A673 (cell line): ENCODE measurements around the gene ZNF234. TPM values are rescaled to one million over a fixed set of nuclear protein-coding genes. Genes with fewer than 3 reads are reported as not detected.
A peak's percentile ranks its signal among the peaks of the same experiment; 100 is the strongest.
"Not testable (repeated sequence)": the region's sequence is repeated elsewhere in the genome, so short reads cannot be mapped to it uniquely, and the experiment has no call there.

Source experiments
- BruUV-seq: library from RNA; stranded (reverse); fragments of 400-500 nt; replicated peaks from 2 replicates; lab custom pipeline; 2021; lab: Mats Ljungman, UMichigan
- CTCF ChIA-PET: fragments of 300-600 bp; sonication (Branson Sonifier 250); formaldehyde crosslinking; loops from one replicate; lab custom pipeline; 2022; ENCODE audit warnings: antibody characterized with exemption; lab: Charles Lee
- POLR2A ChIA-PET: fragments of 300-600 bp; sonication (Branson Sonifier 250); formaldehyde crosslinking; loops from one replicate; lab custom pipeline; 2022; ENCODE audit warnings: antibody characterized with exemption; ENCODE audit not compliant: low non-redundant PET; lab: Charles Lee
- DNase-seq: peaks from one replicate; pipeline ENCODE4 v3.0.0-alpha.2; 2015; ENCODE audit warnings: low spot score
- H3K27ac ChIP-seq: fragments of 200-600 bp; sonication (generic); 2 replicates; pipeline ENCODE4 v1.5.1; 2016; ENCODE audit warnings: mixed run types, low read depth, mild to moderate bottlenecking, mixed read lengths, antibody characterized with exemption, low read length; ENCODE audit not compliant: poor library complexity, severe bottlenecking
- H3K27me3 ChIP-seq: fragments of 200-600 bp; sonication (generic); replicated peaks from 2 replicates; pipeline ENCODE4 v1.6.1; 2017; ENCODE audit warnings: mixed run types, low read depth, mild to moderate bottlenecking, mixed read lengths, antibody characterized with exemption, low read length; ENCODE audit not compliant: insufficient read depth, poor library complexity
- H3K36me3 ChIP-seq: fragments of 200-600 bp; sonication (generic); 2 replicates; pipeline ENCODE4 v1.6.1; 2016; ENCODE audit warnings: mixed run types, mild to moderate bottlenecking, mixed read lengths, antibody characterized with exemption, low read length; ENCODE audit not compliant: insufficient read depth, poor library complexity, severe bottlenecking
- H3K4me1 ChIP-seq: fragments of 200-600 bp; sonication (generic); 2 replicates; pipeline ENCODE4 v1.6.1; 2017; ENCODE audit warnings: mixed run types, mild to moderate bottlenecking, mixed read lengths, antibody characterized with exemption, low read length; ENCODE audit not compliant: insufficient read depth, poor library complexity, severe bottlenecking
- H3K4me3 ChIP-seq: fragments of 200-600 bp; sonication (generic); 2 replicates; pipeline ENCODE4 v1.5.1; 2016; ENCODE audit warnings: low read depth, mixed run types, mild to moderate bottlenecking, mixed read lengths, low read length; ENCODE audit not compliant: poor library complexity, severe bottlenecking
- H3K9me3 ChIP-seq: fragments of 200-600 bp; sonication (generic); 2 replicates; pipeline ENCODE4 v1.6.1; 2016; ENCODE audit warnings: mixed run types, low read depth, mild to moderate bottlenecking, mixed read lengths, antibody characterized with exemption, low read length; ENCODE audit not compliant: poor library complexity, severe bottlenecking
- CTCF ChIP-seq: fragments of 300-800, 200-600 bp; sonication (generic); conservative IDR thresholded peaks from 2 replicates; pipeline ENCODE4 v1.5.1; 2017; ENCODE audit warnings: low read depth, mild to moderate bottlenecking, antibody characterized with exemption, low read length, moderate library complexity, mixed read lengths
- EZH2 ChIP-seq: fragments of 200-600 bp; sonication (generic); IDR thresholded peaks from 2 replicates; pipeline ENCODE4 v1.6.1; 2017; ENCODE audit warnings: borderline replicate concordance, low read depth, mild to moderate bottlenecking, mixed read lengths, antibody characterized with exemption, low read length; ENCODE audit not compliant: poor library complexity, severe bottlenecking
- intact Hi-C: fragments of 100-400 bp; cut with micrococcal nuclease; formaldehyde crosslinking; loops from one replicate; pipeline ENCODE4 v1.10.0; 2022; ENCODE audit not compliant: unreplicated experiment
- total RNA-seq: library from RNA; stranded (reverse); gene quantifications from 2 replicates; pipeline ENCODE4 v1.2.3, GENCODE V29; 2021

The ZNF234 gene
- total RNA-seq, 1 experiment from 2014 or later = 17.1 TPM

- Histone ChIP-seq H3K36me3 (peaks cover 8% of the 10 kb centered on the region), H3K9me3 (peaks cover 28% of the 10 kb centered on the region), H3K4me1 (no peaks in the 10 kb centered on the region), H3K27ac (peak overlapping the region; percentile 62), H3K4me3 (peak overlapping the region; percentile 61), H3K27me3 (no peaks in the 10 kb centered on the region)
- no TSS peak for BruUV-seq
- no peak for DNase-seq
- intact Hi-C loops = loop anchor here (5.0 kb wide), 1 partner anchor 110 kb away; the partner anchor contains the start of gene ZNF230
- POLR2A ChIA-PET = interaction anchor here (0.6 kb wide), 1 partner anchor 979 kb away, joined by 7 read pairs; no protein-coding TSS in a partner anchor
- TF ChIP-seq CTCF (no peak), EZH2 (no peak)
- CTCF ChIA-PET = no interaction called here
These were observed 28.6 kb upstream of the ZNF234 start for GRCh38 chr19:44112802-44113137.

DNA sequence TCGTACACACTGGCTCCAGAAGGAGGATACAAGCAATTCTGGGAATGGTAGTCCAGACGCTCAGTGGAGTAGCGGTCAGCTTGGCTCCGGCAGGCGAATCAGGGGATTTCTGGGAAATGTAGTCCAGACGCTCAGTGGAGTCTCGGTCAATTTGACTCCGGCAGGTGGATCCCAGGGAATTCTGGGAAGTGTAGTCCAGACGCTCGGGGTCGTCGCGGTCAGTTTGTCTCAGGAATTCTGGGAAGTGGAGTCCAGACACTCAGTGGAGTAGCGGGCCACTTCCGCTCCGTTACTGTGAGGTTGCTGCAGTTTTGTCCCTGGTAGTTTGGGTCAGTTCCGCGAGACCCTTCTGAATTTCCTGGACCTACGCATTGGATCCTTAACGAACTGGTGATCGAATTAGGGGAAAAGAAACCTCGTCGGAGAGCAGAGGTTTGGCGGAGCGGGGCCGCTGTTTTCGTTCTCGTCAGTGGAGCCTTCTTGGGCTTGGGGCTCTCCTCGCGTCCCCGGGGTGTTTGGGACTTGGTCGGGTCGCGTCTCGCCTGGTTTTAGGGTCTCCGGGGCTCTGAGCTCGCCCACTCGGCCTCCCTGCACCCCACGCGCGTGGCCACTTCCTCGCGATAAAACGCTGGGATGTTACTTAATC lies 28.1 kb upstream of the ZNF234 start, which contains the start of gene ZNF225:
ZNF225 (plus strand) TSS at position 262 of the 646 bp plus-strand sequence. CDS start 2,429 bp downstream, outside the sequence.
- peak within 1 kb of the TSS; percentile 61 for H3K4me3 ChIP-seq
- H3K4me1 ChIP-seq = no peaks in the 10 kb centered on the region
- no peaks in the 10 kb centered on the region for H3K27me3 ChIP-seq
- POLR2A ChIA-PET = interaction anchor here (0.6 kb wide), 2 partner anchors 15 to 979 kb away, joined by 3 to 7 read pairs; no protein-coding TSS in a partner anchor
- TF ChIP-seq EZH2 (no peak), CTCF (no peak)
- H3K9me3 ChIP-seq = peaks cover 25% of the 10 kb centered on the region
- DNase-seq = peak; percentile 99
- H3K27ac ChIP-seq = peak within 1 kb of the TSS; percentile 67
- CTCF ChIA-PET = no interaction called here
- BruUV-seq = no TSS peak
- peaks cover 3% of the 10 kb centered on the region for H3K36me3 ChIP-seq
- intact Hi-C loops = loop anchor here (5.0 kb wide), 1 partner anchor 111 kb away; the partner anchor contains the start of gene ZNF230

DNA sequence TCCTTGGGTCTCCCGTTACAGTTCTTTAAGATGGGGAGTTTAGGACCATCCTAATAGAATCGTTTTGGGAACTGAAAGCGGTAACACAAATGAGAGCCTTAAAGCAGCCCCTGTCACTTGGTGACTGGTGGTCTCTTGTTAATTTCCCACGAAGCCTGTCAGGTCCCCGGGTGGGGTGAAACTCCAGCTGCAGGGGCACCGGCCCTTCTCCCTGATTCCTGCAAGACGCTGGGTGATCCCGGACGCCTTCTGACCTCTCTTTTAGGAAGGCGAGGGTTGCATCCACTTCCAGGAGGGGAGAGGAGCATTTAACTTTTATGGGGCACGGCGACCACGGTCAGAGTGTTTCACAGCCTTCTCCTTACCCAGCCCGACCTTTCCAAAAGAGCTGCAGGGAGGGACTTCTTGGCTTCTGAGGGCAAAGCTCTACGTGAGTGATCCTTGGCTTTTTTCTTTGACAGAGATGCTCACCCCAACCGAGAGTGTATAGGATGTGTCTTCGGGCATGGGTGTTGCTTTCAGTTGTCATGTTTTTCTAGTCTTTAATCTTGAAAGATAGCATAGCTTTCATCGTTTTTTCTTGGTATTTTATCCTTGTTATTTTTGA lies 27.5 kb upstream of the ZNF234 start:
- H3K27me3 ChIP-seq = no peaks in the 10 kb centered on the region
- ChIA-PET POLR2A (interaction anchor here (0.6 kb wide), 1 partner anchor 14 kb away, joined by 3 read pairs; no protein-coding TSS in a partner anchor), CTCF (no interaction called here)
- TF ChIP-seq EZH2 (no peak), CTCF (no peak)
- H3K36me3 ChIP-seq = no peaks in the 10 kb centered on the region
- peak; percentile 4 for DNase-seq
- TSS peak; percentile 44 for BruUV-seq
- peak overlapping the region; percentile 61 for H3K4me3 ChIP-seq
- H3K27ac ChIP-seq = peak overlapping the region; percentile 67
- intact Hi-C loops = loop anchor here (5.0 kb wide), 1 partner anchor 112 kb away; the partner anchor contains the start of gene ZNF230
- no peaks in the 10 kb centered on the region for H3K4me1 ChIP-seq
- peaks cover 19% of the 10 kb centered on the region for H3K9me3 ChIP-seq

DNA sequence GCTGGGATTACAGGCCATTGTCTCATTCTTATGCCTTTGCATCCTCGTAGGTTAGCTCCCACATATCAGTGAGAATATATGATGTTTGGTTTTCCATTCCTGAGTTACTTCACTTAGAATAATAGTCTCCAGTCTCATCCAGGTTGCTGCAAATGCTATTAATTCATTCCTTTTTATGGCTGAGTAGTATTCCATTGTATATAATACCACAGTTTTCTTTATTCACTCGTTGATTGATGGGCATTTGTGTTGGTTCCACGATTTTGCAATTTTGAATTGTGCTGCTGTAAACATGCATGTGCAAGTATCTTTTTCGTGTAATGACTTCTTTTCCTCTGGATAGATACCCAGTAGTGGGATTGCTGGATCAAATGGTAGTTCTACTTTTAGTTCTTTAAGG lies 20.2 kb upstream of the ZNF234 start:
- POLR2A ChIA-PET, intact Hi-C loops, CTCF ChIA-PET, H3K9me3 ChIP-seq, DNase-seq, H3K4me3 ChIP-seq, H3K27ac ChIP-seq, BruUV-seq, H3K4me1 ChIP-seq, H3K36me3 ChIP-seq, H3K27me3 ChIP-seq: not testable (repeated sequence)
